Measurements from ENCODE around the gene IGSF22. TPM values are rescaled to one million over a fixed set of nuclear protein-coding genes. Genes with fewer than 3 reads are reported as not detected.

IGSF22 gene
- total RNA-seq, 4 donors from 2014 or later, result not detected

DNA sequence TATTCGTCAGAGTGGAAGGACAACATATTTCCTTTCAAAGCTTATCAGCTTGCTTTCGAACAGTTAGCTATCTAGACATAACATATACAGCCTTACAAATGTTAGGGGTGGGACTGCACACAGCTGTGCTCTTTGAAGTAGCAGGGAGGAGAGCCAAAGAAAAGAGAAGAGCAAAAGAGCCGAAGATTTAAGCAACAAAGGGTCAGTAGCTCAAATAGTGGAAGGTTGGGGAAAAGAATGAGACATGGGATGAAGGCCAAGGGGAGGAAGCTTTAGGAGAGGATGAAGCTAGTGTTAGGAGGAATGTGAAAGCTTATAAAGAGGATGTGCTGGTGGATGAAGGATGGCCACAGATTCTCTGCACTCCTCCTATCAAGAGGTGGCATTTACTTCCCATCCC, 31.8 kb upstream of the IGSF22 start:
- in situ Hi-C loops (cut with MboI; ENCODE audit: low sequenced_read_pairs in 4 of 4), result no loop called here
- H3K4me3 ChIP-seq, result no peak overlapping the region
- H3K4me1 ChIP-seq, result no peaks in the 10 kb centered on the region
- DNase-seq (no peak), ATAC-seq (no peak)
- H3K9me3 ChIP-seq, result no peaks in the 10 kb centered on the region
- H3K36me3 ChIP-seq, result no peaks in the 10 kb centered on the region
- no peak for TF ChIP-seq POLR2A (IDR thresholded peaks at IDR 0.05)
- TF ChIP-seq, protein P1, sequence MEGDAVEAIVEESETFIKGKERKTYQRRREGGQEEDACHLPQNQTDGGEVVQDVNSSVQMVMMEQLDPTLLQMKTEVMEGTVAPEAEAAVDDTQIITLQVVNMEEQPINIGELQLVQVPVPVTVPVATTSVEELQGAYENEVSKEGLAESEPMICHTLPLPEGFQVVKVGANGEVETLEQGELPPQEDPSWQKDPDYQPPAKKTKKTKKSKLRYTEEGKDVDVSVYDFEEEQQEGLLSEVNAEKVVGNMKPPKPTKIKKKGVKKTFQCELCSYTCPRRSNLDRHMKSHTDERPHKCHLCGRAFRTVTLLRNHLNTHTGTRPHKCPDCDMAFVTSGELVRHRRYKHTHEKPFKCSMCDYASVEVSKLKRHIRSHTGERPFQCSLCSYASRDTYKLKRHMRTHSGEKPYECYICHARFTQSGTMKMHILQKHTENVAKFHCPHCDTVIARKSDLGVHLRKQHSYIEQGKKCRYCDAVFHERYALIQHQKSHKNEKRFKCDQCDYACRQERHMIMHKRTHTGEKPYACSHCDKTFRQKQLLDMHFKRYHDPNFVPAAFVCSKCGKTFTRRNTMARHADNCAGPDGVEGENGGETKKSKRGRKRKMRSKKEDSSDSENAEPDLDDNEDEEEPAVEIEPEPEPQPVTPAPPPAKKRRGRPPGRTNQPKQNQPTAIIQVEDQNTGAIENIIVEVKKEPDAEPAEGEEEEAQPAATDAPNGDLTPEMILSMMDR (IDR thresholded peaks at IDR 0.05 in 4 of 5, conservative IDR thresholded peaks at IDR 0.05 in 1 of 5), result no peak
- H3K27ac ChIP-seq, result no peak overlapping the region
- H3K27me3 ChIP-seq, result no peaks in the 10 kb centered on the region
- intact Hi-C loops (cut with DNase I; ENCODE audit: low total_unique reads), result no loop called here

DNA sequence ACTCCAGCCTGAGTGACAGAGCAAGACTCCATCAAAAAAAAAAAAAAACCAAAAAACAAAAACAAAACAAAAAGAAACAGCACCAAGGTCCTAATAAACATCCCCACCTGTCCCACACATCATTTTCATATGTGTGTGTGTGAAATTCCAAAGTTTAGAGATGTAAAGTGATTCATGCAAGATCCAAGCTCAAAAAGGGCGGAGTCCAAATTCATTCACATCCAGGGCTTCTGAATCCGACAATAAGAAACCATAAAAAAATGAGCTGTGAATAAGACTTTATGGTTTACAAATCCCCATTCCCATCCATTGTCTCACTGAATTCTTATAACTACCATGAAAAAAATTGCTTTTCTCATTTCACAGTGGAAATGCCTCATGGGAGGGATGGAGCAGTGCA, 30.9 kb upstream of the IGSF22 start:
- Histone ChIP-seq H3K4me1 (no peaks in the 10 kb centered on the region), H3K27me3 (no peaks in the 10 kb centered on the region), H3K27ac (no peak overlapping the region), H3K36me3 (no peaks in the 10 kb centered on the region), H3K4me3 (no peak overlapping the region), H3K9me3 (no peaks in the 10 kb centered on the region)
- in situ Hi-C loops (cut with MboI; ENCODE audit: low sequenced_read_pairs in 4 of 4), result no loop called here
- no peak for ATAC-seq
- no peak for DNase-seq
- TF ChIP-seq, protein P1 (IDR thresholded peaks at IDR 0.05 in 4 of 5, conservative IDR thresholded peaks at IDR 0.05 in 1 of 5), result no peak
- no peak for TF ChIP-seq POLR2A (IDR thresholded peaks at IDR 0.05)
- intact Hi-C loops (cut with DNase I; ENCODE audit: low total_unique reads), result no loop called here

DNA sequence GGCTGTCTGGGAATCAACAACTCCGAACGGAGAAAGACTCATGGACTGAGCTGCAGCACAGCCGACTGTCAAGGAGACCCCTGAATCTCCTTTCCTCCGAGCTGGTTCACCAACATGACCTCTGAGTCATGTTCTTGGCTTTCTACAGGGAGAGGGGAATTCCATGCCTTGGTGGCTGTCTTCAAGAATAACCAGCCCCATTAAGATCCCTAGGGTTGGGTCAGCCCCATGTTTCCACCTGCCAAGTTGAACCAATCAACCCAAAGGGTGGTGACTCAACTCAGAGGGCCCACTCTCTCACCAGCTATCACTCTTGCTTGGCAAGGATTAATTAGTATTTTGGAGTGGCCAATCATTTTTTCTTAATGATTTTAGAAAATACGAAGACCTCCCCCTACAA, 28.3 kb upstream of the IGSF22 start:
- no peaks in the 10 kb centered on the region for H3K4me1 ChIP-seq
- no peaks in the 10 kb centered on the region for H3K9me3 ChIP-seq
- no peaks in the 10 kb centered on the region for H3K27me3 ChIP-seq
- in situ Hi-C loops (cut with MboI; ENCODE audit: low sequenced_read_pairs in 4 of 4) (no loop called here), intact Hi-C loops (cut with DNase I; ENCODE audit: low total_unique reads) (no loop called here)
- H3K4me3 ChIP-seq, result no peak overlapping the region
- DNase-seq (no peak), ATAC-seq (no peak)
- no peak for TF ChIP-seq POLR2A (IDR thresholded peaks at IDR 0.05)
- TF ChIP-seq, protein P1 (IDR thresholded peaks at IDR 0.05 in 4 of 5, conservative IDR thresholded peaks at IDR 0.05 in 1 of 5), result no peak
- H3K27ac ChIP-seq, result no peak overlapping the region
- H3K36me3 ChIP-seq, result no peaks in the 10 kb centered on the region

DNA sequence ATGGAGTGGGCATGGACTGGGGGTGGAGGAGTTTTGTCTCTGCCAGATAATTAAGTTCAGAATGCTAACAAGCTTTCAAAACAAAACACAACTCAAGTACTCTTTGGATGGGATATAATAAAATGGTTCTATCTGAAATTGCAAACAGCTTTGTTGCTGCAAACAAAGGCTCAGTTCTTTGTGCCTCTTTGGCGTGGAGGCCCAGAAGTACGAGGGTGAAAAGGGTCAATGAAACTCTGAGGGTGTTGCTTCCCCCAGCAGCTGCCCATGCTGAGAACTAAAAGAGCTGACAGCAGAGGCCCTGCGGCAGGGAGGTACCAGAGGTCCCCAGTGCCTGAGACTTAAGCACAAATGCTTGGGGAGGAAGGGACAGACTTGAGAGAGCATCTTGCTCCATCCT, 26.5 kb upstream of the IGSF22 start:
- no peak for ATAC-seq
- Histone ChIP-seq H3K36me3 (no peaks in the 10 kb centered on the region), H3K9me3 (no peaks in the 10 kb centered on the region), H3K4me3 (no peak overlapping the region), H3K27ac (no peak overlapping the region), H3K4me1 (no peaks in the 10 kb centered on the region), H3K27me3 (no peaks in the 10 kb centered on the region)
- DNase-seq, result no peak
- in situ Hi-C loops (cut with MboI; ENCODE audit: low sequenced_read_pairs in 4 of 4) (no loop called here), intact Hi-C loops (cut with DNase I; ENCODE audit: low total_unique reads) (no loop called here)
- TF ChIP-seq, protein P1 (IDR thresholded peaks at IDR 0.05 in 4 of 5, conservative IDR thresholded peaks at IDR 0.05 in 1 of 5), result no peak
- no peak for TF ChIP-seq POLR2A (IDR thresholded peaks at IDR 0.05)

DNA sequence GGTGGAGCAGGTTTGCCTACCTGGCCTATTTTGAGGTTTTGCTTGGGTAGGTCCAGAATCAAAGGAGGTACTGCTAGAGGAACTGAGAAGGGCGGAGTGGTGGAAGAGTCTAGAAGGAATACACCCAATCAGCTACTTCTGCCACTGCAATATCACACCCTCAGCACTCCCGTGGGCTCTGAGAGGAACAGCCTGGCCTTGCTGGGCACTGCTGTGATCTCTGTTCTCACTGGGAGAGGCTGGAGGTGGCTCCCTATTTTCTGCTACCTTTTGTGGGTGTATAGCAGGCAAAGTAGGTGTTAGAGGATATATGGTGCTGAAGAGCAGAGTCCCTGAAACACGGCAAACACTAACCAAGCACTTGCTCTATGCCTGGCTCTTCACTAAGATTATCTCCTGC, 25.0 kb upstream of the IGSF22 start:
- TF ChIP-seq, protein P1 (IDR thresholded peaks at IDR 0.05 in 4 of 5, conservative IDR thresholded peaks at IDR 0.05 in 1 of 5), result no peak
- no peak for TF ChIP-seq POLR2A (IDR thresholded peaks at IDR 0.05)
- H3K27ac ChIP-seq, result no peak overlapping the region

More for the DNA sequence above, 25.0 kb upstream of the IGSF22 start:
- Histone ChIP-seq H3K4me1 (no peaks in the 10 kb centered on the region), H3K36me3 (no peaks in the 10 kb centered on the region), H3K4me3 (no peak overlapping the region), H3K9me3 (no peaks in the 10 kb centered on the region), H3K27me3 (no peaks in the 10 kb centered on the region)
- intact Hi-C loops (cut with DNase I; ENCODE audit: low total_unique reads) (no loop called here), in situ Hi-C loops (cut with MboI; ENCODE audit: low sequenced_read_pairs in 4 of 4) (no loop called here)
- no peak for ATAC-seq
- no peak for DNase-seq
